ENCODE results near the gene PANX2.

PANX2 gene

DNA sequence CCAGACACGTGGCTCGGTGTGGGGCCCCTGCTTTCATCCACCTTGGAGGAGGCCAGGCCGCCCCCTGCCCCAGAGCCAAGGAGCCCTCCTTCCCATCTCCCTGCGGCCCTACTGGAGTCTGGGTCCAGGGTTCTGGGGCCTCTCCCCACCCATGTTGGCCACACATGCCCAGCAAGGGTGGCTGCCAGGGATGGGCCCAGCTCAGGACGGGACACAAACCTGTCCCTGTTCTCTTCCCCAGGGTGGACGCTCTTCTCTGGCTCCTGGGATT lies 4.6 kb downstream of the PANX2 start:
- Histone ChIP-seq H3K36me3 (peaks cover 27% of the 10 kb centered on the region), H3K27me3 (peaks cover 72% of the 10 kb centered on the region), H3K4me1 (ENCODE audit: control insufficient read depth in 1 of 2, insufficient read depth in 1 of 2, low read depth in 1 of 2, low read length in 1 of 2) (peaks cover 23 to 35% of the 10 kb centered on the region in 2 experiments), H3K9me3 (no peaks in the 10 kb centered on the region), H3K27ac (no peak overlapping the region), H3K4me3 (ENCODE audit: low read depth in 1 of 2, low read length in 1 of 2) (no peak overlapping the region)
- no peak for TF ChIP-seq CTCF (IDR thresholded peaks at IDR 0.05)

- H3K27ac ChIP-seq, result no peak overlapping the region
- H3K4me3 ChIP-seq (ENCODE audit: low read depth in 1 of 2, low read length in 1 of 2), result no peak overlapping the region
- H3K4me1 ChIP-seq (ENCODE audit: control insufficient read depth in 1 of 2, insufficient read depth in 1 of 2, low read depth in 1 of 2, low read length in 1 of 2), result peaks cover 17 to 29% of the 10 kb centered on the region in 2 experiments
- H3K9me3 ChIP-seq, result no peaks in the 10 kb centered on the region
- no peak for TF ChIP-seq CTCF (IDR thresholded peaks at IDR 0.05)
- peaks cover 67% of the 10 kb centered on the region for H3K27me3 ChIP-seq
- H3K36me3 ChIP-seq, result peaks cover 37% of the 10 kb centered on the region
Measured at GRCh38 chr22:50175921-50176849, 5.7 kb downstream of the PANX2 start.

GRCh38 chr22:50176850-50177536 lies 6.5 kb downstream of the PANX2 start:
- peaks cover 41% of the 10 kb centered on the region for H3K36me3 ChIP-seq
- TF ChIP-seq CTCF (IDR thresholded peaks at IDR 0.05), result no peak
- H3K9me3 ChIP-seq, result no peaks in the 10 kb centered on the region
- H3K27me3 ChIP-seq, result peaks cover 59% of the 10 kb centered on the region
- H3K4me3 ChIP-seq (ENCODE audit: low read depth in 1 of 2, low read length in 1 of 2), result no peak overlapping the region
- no peak overlapping the region for H3K27ac ChIP-seq
- peaks cover 9 to 21% of the 10 kb centered on the region in 2 experiments for H3K4me1 ChIP-seq (ENCODE audit: control insufficient read depth in 1 of 2, insufficient read depth in 1 of 2, low read depth in 1 of 2, low read length in 1 of 2)

- H3K9me3 ChIP-seq, result no peaks in the 10 kb centered on the region
- TF ChIP-seq CTCF (IDR thresholded peaks at IDR 0.05), result no peak
- H3K36me3 ChIP-seq, result peaks cover 44% of the 10 kb centered on the region
- peaks cover 9 to 13% of the 10 kb centered on the region in 2 experiments for H3K4me1 ChIP-seq (ENCODE audit: control insufficient read depth in 1 of 2, insufficient read depth in 1 of 2, low read depth in 1 of 2, low read length in 1 of 2)
- no peak overlapping the region for H3K27ac ChIP-seq
- no peak overlapping the region for H3K4me3 ChIP-seq (ENCODE audit: low read depth in 1 of 2, low read length in 1 of 2)
- peaks cover 59% of the 10 kb centered on the region for H3K27me3 ChIP-seq
Measured at GRCh38 chr22:50177537-50178470, 7.3 kb downstream of the PANX2 start.

DNA sequence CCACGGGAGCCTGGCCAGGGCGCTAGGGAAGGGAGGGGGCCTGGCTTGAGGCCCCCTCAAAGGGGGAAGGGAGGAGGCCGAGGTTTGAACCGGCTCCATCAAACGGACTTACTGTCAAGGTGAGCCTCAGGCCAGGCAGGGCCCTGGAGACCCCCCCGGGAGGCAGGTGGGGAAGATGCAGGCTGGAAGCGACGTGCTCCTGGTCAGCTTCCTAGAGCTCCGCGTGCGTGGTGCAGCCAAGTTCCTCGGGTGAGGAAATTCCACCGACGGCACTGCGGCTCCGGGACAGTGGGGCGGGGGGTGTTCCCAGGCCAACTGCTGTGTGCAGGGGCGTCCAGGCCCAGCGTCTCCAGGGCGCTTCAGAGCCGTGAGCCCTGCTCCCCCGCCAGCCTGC lies 7.9 kb downstream of the PANX2 start:
- peaks cover 44% of the 10 kb centered on the region for H3K36me3 ChIP-seq

More for the DNA sequence above, 7.9 kb downstream of the PANX2 start:
- no peak for TF ChIP-seq CTCF (IDR thresholded peaks at IDR 0.05)
- Histone ChIP-seq H3K4me1 (ENCODE audit: control insufficient read depth in 1 of 2, insufficient read depth in 1 of 2, low read depth in 1 of 2, low read length in 1 of 2) (peaks cover 7 to 10% of the 10 kb centered on the region in 2 experiments), H3K27me3 (peaks cover 59% of the 10 kb centered on the region), H3K9me3 (no peaks in the 10 kb centered on the region), H3K4me3 (ENCODE audit: low read depth in 1 of 2, low read length in 1 of 2) (no peak overlapping the region), H3K27ac (no peak overlapping the region)
